ENCODE data around the gene SPARCL1.

- TF ChIP-seq CTCF (IDR thresholded peaks at IDR 0.05; ENCODE audit: insufficient read depth, low read length) (no peak), POLR2AphosphoS5 (IDR thresholded peaks at IDR 0.05; ENCODE audit: low read depth) (no peak), SPI1 (IDR thresholded peaks at IDR 0.05; ENCODE audit: borderline replicate concordance, low read depth) (0 out of 2 replicates have a peak, but pooled peaks have one; percentile 12), GABPA (IDR thresholded peaks at IDR 0.05; ENCODE audit: low read depth) (no peak)
- TF ChIP-seq, protein P1, sequence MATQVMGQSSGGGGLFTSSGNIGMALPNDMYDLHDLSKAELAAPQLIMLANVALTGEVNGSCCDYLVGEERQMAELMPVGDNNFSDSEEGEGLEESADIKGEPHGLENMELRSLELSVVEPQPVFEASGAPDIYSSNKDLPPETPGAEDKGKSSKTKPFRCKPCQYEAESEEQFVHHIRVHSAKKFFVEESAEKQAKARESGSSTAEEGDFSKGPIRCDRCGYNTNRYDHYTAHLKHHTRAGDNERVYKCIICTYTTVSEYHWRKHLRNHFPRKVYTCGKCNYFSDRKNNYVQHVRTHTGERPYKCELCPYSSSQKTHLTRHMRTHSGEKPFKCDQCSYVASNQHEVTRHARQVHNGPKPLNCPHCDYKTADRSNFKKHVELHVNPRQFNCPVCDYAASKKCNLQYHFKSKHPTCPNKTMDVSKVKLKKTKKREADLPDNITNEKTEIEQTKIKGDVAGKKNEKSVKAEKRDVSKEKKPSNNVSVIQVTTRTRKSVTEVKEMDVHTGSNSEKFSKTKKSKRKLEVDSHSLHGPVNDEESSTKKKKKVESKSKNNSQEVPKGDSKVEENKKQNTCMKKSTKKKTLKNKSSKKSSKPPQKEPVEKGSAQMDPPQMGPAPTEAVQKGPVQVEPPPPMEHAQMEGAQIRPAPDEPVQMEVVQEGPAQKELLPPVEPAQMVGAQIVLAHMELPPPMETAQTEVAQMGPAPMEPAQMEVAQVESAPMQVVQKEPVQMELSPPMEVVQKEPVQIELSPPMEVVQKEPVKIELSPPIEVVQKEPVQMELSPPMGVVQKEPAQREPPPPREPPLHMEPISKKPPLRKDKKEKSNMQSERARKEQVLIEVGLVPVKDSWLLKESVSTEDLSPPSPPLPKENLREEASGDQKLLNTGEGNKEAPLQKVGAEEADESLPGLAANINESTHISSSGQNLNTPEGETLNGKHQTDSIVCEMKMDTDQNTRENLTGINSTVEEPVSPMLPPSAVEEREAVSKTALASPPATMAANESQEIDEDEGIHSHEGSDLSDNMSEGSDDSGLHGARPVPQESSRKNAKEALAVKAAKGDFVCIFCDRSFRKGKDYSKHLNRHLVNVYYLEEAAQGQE (IDR thresholded peaks at IDR 0.05; ENCODE audit: insufficient replicate concordance, low read depth), result no peak
These were observed 26.8 kb upstream of the SPARCL1 start for GRCh38 chr4:87555773-87556619.

All from HL-60 (cell line).